Hepatocyte (in vitro differentiated cells): ENCODE results near the gene ENOX1.

Source experiments
- CTCF ChIP-seq: fragments of 200-600 bp; sonication (generic); IDR thresholded peaks from 2 replicates; pipeline ENCODE4 v1.5.1; 2016; ENCODE audit warnings: antibody characterized with exemption, mild to moderate bottlenecking; ENCODE audit not compliant: poor library complexity
- EZH2 ChIP-seq: fragments of 200-600 bp; sonication (generic); IDR thresholded peaks from 2 replicates; pipeline ENCODE4 v1.6.1; 2016; ENCODE audit warnings: antibody characterized with exemption, mild to moderate bottlenecking, borderline replicate concordance

- TF ChIP-seq CTCF = no peak
- no peak for TF ChIP-seq EZH2
These were observed 362.4 kb downstream of the ENOX1 start for GRCh38 chr13:43424412-43424811.
